ENCODE results near the gene SYK.

Gene SYK

DNA sequence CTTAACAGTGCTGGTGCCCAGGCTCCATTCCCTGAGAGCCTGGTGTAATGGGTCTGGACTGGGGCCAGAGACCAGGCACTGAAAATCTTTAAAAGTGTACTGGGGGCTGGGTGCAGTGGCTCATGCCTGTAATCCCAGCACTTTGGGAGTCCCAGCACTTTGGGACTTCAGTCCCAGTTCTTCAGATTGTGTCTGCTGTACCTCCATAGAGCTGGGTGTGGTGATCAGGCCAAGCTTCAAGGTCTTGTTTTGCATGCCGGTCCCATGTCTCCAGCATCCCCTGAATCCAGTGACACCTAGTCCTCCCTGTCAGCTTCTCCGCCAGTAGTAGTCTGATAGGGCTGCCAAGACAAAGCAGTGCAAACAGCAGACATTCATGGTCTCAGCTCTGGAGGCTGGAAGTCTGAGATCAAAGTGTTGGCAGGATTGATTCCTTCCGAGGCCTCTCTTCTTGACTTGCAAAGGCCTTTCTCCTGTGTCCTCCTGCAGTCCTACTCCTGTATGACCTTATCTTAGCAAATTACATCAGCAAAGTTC, 108.2 kb downstream of the SYK start:
- no peak for DNase-seq

DNA sequence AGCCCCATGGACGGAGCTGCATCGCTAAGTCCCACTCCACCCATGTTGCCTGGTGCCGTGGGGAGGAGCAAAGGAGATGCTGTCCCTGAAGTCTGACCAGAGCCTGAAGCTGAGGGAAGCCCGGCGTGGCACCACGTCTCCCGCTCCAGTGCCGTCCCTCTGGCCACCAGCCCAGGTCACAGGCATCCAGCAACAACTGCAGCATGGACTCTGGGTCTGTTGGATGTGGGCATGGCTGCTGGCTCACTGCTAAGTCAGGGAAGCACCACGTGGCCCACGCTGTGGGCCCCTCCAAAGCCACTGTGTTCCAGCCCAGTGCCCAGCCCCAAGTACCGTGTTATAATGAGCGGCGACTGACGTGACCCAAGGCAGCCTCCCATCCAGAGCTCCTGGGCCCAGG, 112.6 kb downstream of the SYK start:
- no peak for DNase-seq

DNA sequence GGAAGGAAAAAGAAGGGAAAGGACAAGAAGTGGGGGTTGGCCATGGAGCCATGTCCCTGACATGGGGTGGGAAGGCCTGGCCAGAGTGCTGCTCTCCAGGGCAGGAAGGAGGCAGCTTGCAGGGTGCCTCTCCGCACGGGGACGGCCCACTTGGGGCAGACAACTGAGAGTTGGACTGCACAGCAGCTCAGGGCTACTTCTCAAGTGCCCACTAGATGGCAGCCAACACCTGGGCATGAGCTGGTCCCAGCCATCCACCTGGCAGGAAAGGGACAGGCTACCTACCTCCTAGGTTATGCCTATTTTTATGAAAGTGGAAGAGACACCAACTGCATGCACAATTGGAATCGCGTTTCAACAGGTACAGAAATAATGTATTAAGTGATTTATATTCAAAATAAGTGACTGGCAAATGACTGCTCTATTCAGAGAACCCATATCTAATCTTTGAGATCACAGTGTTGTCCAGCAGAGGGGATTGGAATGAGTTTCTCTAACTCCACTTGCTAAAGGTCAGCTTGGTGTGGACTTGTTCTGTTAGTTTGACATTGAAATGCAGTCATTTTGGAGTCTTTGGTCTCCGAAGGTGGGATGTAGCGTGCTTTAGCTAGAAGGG, 113.4 kb downstream of the SYK start:
- DNase-seq: peak; percentile 85

DNA sequence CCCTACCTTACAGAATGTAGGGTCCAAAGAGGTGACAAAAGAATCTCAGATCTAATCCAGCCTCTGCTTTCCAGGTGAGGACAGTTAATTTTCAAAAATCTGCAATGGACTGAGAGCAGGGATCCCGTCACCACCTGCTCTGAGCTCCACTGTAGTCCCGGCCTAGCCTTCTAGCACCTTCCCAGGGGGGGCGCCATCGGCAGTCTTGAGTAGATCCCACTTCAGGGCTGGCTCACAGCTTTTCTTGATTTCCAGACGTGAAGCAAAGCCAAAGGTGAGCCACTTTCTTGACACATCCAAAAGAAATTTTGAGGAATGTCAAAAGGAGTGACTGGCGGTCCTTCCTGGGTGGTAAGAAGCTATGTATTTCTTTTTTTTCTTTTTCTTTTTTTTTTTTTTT, 114.1 kb downstream of the SYK start:
- peak; percentile 56 for DNase-seq

DNA sequence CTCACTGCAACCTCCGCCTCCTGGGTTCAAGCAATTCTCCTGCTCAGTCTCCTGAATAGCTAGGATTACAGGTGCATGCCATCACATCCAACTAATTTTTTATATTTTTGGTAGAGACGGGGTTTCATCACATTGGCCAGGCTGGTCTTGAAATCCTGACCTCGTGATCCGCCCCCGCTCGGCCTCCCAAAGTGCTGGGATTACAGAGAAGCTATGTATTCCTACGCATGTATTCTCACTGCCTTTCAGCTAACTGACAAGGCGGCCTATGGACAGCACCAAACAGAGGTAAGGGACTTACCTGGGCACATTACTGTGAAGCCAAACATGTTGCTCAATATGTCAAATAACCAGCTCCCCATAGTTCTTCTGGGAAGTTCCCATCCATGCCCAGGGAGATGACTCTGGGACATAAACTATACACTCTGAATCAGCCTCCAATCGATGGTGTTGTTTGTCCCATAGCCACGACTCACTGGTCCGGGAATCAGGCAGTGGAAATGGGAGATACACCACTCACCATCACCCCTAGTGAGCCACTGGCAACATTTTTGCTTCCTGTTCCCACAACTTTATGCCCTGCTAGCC, 114.6 kb downstream of the SYK start:
- DNase-seq: no peak

DNA sequence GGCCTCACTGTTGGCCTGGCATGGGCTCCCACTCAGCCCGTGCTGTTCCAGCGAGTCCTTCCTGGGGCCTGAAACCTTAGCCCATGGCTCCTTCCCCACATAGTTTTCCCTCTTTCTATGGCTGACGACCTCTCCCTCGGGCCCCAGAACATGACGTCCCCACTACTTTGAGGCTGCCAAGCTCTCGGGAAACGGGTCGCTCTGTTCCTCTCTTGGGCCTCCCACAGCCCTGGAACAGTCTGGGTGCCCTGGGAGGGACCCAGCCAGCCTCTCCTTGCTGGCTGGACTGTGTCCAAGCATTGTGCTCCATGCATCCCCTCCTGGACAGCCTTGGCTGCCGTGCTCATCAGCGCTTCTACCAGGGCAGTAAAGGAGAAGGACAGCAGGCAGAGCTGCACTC, 118.3 kb downstream of the SYK start:
- no peak for DNase-seq

DNA sequence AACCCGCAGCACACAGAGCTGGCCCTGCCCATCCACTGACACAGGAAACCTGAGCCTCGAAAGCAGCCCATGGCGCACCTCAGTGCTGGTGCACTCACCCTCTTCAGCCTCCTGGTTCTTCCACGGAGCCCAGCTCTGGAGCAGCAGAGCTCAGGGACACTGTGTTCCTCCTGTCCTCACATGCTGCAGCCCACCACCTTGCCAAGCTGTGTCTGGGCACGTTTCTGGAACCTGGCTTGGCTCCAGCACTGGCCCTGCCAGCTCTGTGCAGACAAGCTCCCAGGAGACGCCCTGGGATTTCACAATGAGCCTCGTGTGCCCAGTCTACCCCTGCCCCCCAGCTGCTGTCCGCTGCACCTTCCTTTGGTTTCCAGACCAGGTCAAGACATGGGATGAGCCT, 119.5 kb downstream of the SYK start:
- DNase-seq: no peak

DNA sequence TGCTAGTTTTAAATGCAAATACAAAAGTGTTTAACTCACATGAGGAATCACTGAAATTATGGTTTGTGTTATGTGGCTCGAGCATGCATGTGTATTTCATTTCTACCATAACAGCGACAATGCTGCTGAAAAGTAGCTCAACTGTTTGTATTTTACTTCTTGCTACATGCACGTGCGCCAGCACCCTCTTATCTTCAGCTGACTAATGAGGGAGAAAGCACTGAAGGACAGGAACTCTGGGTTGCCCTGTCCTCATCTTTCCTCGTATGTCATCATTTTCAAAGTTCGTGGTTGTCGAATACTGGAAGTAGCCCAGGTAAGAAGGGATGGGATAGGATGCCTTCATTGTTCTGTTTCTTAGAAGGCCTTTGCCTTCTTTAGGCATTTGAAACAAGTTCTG, 120.3 kb downstream of the SYK start:
- DNase-seq: no peak

DNA sequence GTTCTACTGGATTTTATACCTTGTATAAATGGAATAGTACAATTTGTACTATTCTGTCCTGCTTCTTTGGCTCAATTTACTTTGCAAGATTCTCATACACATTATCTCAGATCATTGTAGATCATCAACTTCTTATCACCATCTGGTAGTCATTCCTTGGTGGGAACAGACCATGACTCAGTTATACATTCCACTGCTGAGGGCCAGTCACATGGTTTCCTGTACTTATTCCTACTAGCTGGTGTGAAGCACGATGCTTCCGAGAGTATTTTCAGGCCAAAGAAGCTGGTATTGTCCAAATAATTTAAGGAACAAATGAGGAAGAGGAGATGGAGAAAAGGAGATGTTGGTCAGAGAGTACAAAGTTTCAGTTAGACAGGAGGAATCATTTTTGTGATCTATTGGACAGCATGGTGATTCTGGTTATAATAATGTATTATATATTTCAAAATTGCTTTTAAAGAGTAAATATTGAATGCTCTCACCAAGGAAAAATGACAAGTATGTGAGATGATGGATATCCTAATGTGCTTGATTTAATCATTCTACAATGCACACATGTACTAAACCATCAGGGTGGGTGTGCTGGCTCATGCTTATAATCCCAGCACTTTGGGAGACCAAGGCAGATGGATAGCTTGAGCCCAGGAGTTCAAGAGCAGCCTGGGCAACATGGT, 124.1 kb downstream of the SYK start:
- DNase-seq: no peak

DNA sequence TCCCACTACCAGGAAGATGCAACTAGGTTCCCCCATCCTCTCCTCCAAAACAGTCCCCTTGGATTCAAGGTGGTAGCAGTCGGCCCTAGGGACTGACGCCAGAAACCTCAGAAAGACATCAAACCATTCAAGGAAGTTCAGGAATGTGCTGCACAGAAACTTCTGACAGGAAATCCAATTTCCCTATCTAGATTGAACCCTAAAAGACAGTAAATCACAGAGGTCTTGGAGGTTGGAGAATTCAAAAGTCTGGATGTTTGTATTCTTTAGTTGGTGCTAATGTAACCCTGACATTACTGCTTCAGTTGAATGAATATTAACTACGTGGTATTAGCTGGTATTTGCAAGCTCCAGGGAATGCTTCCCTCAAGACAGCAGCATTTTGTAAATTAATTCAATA, 125.3 kb downstream of the SYK start:
- DNase-seq: no peak

DNA sequence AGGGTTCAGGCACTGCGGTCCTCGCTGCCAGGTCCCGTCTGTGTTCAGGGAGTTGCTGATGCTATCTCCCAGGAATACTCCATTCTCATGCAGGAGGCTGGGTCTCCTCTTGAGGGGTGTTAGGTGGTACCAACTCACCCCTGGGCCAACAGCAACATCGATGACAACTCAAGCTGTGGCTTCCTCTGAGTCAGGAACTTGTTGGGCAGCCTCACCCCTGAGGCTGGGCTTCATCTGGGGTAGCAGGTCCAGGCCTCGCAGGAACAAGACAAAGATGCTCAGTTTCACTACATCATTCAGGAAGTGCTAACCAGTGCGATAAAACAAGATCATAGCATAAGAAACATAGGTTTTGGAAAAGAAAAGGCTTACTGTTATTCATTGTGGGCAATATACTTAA, 125.9 kb downstream of the SYK start:
- DNase-seq: no peak

DNA sequence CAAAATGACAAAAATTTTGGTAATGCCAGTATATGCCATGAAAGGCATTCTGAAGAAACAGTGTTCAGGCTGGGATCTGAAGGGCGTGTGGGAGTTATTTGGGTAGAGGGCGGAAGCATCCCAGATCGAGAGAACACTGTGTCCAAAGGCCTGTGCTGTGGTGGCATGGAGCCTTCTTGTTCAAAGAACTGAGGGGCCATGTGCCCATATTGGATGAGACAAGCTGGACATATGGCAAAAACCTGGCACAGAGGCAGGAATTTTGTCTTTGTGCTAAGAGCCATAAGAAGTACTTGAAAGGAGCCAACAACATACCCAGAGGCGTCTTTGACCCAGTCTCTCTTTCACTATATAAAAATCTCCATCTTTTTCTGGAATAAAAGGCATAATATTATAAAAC, 128.0 kb downstream of the SYK start:
- DNase-seq: no peak

DNA sequence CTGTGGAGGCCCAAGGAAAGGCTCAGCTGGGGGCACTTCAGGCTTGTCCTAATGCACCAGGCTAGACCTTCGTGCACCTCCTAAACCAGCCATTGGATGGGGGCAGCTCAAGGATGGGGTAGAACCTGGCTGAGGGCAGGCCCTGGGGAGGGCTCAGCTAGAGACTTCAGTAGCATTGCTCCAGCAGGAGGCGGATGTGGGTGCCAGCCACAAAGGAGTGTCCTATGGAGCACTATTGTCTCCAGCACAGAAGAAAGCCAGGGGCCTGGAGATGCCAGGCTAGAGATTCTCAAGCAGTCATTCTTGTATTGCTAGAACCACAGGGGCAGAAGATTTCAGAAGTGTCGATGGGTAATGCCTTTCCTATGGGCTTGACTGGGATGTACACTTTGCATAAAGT, 131.8 kb downstream of the SYK start:
- no peak for DNase-seq

DNA sequence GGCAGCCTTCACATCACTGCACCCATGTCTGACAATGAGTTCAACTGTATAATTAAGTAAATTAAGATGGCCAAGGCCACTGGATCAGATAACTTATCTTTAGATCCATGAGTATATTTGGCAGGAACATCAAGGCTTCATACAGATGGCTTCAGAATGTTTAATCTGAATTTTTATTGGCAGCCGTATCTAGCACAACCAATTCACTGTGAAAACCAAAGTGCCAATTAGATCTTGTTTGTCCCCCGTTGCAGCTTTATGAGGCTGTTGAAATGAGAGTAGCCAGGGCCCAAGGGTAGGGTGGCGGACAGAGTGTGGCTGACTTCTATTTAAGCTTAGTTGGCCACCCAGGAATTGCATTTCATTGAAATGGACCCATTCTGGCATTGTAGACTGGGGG, 137.7 kb downstream of the SYK start:
- no peak for DNase-seq

DNA sequence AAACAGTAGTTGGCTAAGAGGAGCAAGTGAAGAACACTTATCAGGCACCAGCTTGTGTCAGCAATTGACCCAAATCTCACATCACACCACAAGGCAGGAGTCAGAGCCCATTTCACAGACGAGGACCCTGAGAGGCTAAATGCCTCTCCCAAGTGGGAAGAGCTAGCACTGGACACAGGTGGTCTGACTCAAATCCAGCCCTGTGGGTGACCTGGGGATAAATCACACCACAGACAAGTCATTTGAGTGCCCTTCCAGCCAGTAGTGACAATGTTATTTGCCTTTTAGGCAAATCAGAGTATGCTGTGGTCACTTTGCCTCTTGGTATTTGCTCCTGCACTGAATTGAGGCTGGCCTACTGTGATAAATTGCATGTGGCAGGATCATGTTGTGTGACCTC, 138.7 kb downstream of the SYK start:
- DNase-seq: no peak

DNA sequence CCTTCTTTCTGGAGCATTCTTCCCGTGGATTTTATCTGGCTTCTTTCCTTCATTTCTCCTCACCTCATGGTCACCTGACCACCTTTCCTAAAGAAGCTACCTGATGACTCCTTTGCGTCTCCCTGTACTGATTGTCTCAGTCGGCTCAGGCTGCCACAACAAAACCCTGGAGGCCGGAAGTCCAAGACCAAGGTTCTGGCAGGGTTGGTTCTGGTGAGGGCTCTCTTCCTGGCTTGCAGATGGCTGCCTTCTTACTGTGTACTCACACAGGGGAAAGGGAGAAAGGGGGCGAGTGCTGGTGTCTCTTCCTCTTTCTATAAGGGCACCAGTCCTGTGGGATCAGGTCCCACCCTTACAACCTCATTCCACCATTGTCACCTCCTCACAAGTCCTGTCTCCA, 140.0 kb downstream of the SYK start:
- DNase-seq: no peak

DNA sequence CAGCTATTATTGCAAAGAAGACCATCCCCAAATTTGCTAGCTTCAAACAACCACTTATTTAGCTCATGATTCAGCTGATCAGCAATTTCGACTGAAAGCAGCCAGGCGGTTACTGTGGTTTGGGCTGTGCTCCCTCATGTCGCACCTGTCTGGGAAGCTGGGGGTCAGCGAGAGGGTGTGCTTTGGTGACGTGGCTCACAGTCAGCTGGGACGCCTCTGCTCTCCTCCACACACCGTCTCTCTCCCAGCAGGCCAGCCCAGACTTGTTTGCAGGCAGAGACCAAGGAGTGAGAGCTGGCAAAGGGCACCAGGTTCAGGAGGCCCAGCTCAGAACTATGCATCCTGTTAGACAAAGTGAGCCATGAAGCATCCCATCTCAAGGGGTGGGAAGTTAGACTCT, 140.9 kb downstream of the SYK start:
- DNase-seq: no peak

DNA sequence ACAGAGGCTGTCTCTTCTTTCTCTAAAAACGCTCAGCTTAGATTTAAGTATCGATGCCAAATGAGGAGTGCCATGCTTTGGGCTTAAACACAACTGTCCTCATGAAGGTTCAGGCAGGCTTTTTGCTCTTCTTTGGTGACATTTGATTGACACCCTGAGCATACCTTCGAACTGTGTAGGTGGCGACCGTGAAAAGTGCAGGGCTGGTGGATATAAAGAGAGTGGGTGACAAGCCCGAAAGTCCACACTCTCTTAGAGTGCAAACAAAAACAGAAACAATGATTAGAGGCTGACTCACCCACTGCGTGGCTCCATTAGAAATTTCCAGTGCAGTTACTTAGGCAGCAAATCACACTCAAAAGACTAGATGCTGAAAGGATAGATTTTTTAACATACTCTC, 141.7 kb downstream of the SYK start:
- DNase-seq: no peak

DNA sequence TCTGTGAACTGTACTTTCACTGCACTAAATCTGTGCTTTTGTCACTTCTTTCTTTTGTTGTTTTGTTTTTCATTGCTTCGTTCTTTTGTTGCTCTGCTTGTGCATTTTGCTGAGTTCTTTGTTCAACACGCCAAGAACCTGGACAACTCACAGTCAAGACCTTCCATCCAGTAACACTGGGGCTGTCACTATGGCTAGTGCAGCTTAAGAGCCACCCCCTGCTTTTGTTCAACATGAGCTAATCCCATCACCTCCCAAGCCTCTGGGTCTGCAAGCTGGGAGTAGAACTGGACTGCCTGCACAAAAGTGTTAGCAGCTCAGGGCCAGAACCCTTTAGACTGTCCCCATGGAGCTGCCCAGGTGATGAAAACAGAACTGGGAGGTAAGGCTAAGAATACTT, 143.7 kb downstream of the SYK start:
- no peak for DNase-seq

DNA sequence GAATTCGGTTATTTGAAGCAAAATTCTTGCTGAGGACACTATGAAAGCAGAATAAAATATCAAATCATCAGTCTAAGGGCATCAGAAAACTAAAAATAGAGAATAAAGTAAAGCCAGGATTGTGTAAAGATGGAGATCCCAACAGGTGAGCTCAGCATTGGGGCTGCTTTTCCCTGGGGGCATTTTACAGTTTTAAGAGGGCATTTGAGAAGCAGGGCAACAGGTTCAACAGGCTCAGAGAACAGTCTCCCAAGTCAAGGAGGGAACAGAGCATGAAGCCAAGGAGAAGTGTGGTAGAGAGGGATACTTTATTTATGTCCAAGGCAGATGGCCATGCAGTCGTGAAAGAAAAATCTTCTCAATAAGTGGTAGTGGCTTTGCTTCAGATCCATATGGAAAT, 145.4 kb downstream of the SYK start:
- no peak for DNase-seq

Measured in hematopoietic multipotent progenitor cell treated with erythropoietin and hydrocortisone succinate and interleukin-3 and kit ligand, for 6 days (in vitro differentiated cells).